ENCODE results near the gene WDR64. TPM values are rescaled to one million over a fixed set of nuclear protein-coding genes. Genes with fewer than 3 reads are reported as not detected.

WDR64 gene
- total and polyA plus RNA-seq, 4 donors: 0.02 to 0.70 (median 0.17) TPM

DNA sequence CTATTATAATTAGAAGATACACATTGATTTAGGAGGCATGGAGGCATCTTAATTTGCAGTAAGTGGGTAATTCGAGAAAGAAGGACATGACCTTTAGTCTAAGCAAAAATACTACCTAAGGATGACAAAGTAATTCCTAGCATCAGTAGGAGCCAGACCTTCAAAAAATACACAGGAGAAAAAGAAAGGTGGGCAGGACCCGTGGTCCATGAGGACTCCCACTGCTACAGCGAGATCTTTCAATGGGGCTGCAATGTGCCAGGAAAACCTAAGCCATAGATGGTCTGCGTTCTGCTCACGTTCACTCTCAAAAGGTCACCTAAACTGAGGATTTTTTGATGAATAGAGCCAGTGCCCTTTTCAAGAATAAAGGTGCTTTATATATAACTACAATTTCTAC lies 185.3 kb downstream of the WDR64 start:
- TF ChIP-seq, protein P1, sequence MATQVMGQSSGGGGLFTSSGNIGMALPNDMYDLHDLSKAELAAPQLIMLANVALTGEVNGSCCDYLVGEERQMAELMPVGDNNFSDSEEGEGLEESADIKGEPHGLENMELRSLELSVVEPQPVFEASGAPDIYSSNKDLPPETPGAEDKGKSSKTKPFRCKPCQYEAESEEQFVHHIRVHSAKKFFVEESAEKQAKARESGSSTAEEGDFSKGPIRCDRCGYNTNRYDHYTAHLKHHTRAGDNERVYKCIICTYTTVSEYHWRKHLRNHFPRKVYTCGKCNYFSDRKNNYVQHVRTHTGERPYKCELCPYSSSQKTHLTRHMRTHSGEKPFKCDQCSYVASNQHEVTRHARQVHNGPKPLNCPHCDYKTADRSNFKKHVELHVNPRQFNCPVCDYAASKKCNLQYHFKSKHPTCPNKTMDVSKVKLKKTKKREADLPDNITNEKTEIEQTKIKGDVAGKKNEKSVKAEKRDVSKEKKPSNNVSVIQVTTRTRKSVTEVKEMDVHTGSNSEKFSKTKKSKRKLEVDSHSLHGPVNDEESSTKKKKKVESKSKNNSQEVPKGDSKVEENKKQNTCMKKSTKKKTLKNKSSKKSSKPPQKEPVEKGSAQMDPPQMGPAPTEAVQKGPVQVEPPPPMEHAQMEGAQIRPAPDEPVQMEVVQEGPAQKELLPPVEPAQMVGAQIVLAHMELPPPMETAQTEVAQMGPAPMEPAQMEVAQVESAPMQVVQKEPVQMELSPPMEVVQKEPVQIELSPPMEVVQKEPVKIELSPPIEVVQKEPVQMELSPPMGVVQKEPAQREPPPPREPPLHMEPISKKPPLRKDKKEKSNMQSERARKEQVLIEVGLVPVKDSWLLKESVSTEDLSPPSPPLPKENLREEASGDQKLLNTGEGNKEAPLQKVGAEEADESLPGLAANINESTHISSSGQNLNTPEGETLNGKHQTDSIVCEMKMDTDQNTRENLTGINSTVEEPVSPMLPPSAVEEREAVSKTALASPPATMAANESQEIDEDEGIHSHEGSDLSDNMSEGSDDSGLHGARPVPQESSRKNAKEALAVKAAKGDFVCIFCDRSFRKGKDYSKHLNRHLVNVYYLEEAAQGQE (IDR thresholded peaks at IDR 0.05): no peak
- TF ChIP-seq SP1 (IDR thresholded peaks at IDR 0.05) (no peak), FOXA2 (IDR thresholded peaks at IDR 0.05) (no peak), NR2F2 (IDR thresholded peaks at IDR 0.05) (no peak), FOXA1 (IDR thresholded peaks at IDR 0.05) (no peak), HNF4A (conservative IDR thresholded peaks at IDR 0.05) (no peak), RXRA (IDR thresholded peaks at IDR 0.05) (no peak)
- H3K4me1 ChIP-seq (ENCODE audit: control insufficient read depth in 4 of 4, insufficient read depth in 4 of 4, low read length in 3 of 4): no peaks in the 10 kb centered on the region
- 86% methylated on average over 5 of the region's 5 CpGs for WGBS
- H3K27me3 ChIP-seq (ENCODE audit: control insufficient read depth in 4 of 4, insufficient read depth in 4 of 4, low read length in 3 of 4): no peaks in the 10 kb centered on the region
- H3K9ac ChIP-seq (ENCODE audit: low read depth in 1 of 2, low read length in 2 of 2): no peak overlapping the region
- H3K36me3 ChIP-seq (ENCODE audit: control insufficient read depth in 4 of 4, insufficient read depth in 3 of 4, low read depth in 1 of 4, low read length in 3 of 4): no peaks in the 10 kb centered on the region
- H3K4me3 ChIP-seq (ENCODE audit: low read depth in 1 of 3, low read length in 3 of 3): no peak overlapping the region
- no peaks in the 10 kb centered on the region for H3K9me3 ChIP-seq (ENCODE audit: control insufficient read depth in 4 of 4, low read length in 3 of 4)
- H3K27ac ChIP-seq (ENCODE audit: low read depth in 1 of 2, low read length in 2 of 2): no peak overlapping the region
- no peak for DNase-seq (ENCODE audit: low spot score)

- H3K9me3 ChIP-seq (ENCODE audit: control insufficient read depth in 4 of 4, low read length in 3 of 4): no peaks in the 10 kb centered on the region
- whole genome bisulfite sequencing: 92% methylated on average over 4 of the region's 4 CpGs
- H3K4me3 ChIP-seq (ENCODE audit: low read depth in 1 of 3, low read length in 3 of 3): no peak overlapping the region
- no peak for TF ChIP-seq TAF1 (conservative IDR thresholded peaks at IDR 0.05)
- no peak for TF ChIP-seq RXRA (IDR thresholded peaks at IDR 0.05)
- TF ChIP-seq, protein P2, sequence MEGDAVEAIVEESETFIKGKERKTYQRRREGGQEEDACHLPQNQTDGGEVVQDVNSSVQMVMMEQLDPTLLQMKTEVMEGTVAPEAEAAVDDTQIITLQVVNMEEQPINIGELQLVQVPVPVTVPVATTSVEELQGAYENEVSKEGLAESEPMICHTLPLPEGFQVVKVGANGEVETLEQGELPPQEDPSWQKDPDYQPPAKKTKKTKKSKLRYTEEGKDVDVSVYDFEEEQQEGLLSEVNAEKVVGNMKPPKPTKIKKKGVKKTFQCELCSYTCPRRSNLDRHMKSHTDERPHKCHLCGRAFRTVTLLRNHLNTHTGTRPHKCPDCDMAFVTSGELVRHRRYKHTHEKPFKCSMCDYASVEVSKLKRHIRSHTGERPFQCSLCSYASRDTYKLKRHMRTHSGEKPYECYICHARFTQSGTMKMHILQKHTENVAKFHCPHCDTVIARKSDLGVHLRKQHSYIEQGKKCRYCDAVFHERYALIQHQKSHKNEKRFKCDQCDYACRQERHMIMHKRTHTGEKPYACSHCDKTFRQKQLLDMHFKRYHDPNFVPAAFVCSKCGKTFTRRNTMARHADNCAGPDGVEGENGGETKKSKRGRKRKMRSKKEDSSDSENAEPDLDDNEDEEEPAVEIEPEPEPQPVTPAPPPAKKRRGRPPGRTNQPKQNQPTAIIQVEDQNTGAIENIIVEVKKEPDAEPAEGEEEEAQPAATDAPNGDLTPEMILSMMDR (IDR thresholded peaks at IDR 0.05; ENCODE audit: low read depth, low read length, missing input control): no peak
- TF ChIP-seq NR2F2 (IDR thresholded peaks at IDR 0.05): no peak
- TF ChIP-seq ZBTB33 (IDR thresholded peaks at IDR 0.05): no peak
- no peak for TF ChIP-seq EGR1 (IDR thresholded peaks at IDR 0.05; ENCODE audit: low read depth in 2 of 2)
- no peak for TF ChIP-seq JUND (IDR thresholded peaks at IDR 0.05)
- TF ChIP-seq FOXA1 (IDR thresholded peaks at IDR 0.05): no peak
- TF ChIP-seq RAD21 (IDR thresholded peaks at IDR 0.05): no peak
- TF ChIP-seq SP1 (IDR thresholded peaks at IDR 0.05): no peak
- no peak for TF ChIP-seq ATF3 (IDR thresholded peaks at IDR 0.05)
- no peak for TF ChIP-seq HNF4A (conservative IDR thresholded peaks at IDR 0.05)
- TF ChIP-seq YY1 (IDR thresholded peaks at IDR 0.05): no peak
- TF ChIP-seq, protein P1 (IDR thresholded peaks at IDR 0.05): no peak
- no peak for TF ChIP-seq FOXA2 (IDR thresholded peaks at IDR 0.05)
- no peak overlapping the region for H3K9ac ChIP-seq (ENCODE audit: low read depth in 1 of 2, low read length in 2 of 2)
- H3K36me3 ChIP-seq (ENCODE audit: control insufficient read depth in 4 of 4, insufficient read depth in 3 of 4, low read depth in 1 of 4, low read length in 3 of 4): no peaks in the 10 kb centered on the region
- no peak for DNase-seq (ENCODE audit: low spot score)
- H3K4me1 ChIP-seq (ENCODE audit: control insufficient read depth in 4 of 4, insufficient read depth in 4 of 4, low read length in 3 of 4): no peaks in the 10 kb centered on the region
- no peak overlapping the region for H3K27ac ChIP-seq (ENCODE audit: low read depth in 1 of 2, low read length in 2 of 2)
- H3K27me3 ChIP-seq (ENCODE audit: control insufficient read depth in 4 of 4, insufficient read depth in 4 of 4, low read length in 3 of 4): no peaks in the 10 kb centered on the region
These were observed 185.8 kb downstream of the WDR64 start for GRCh38 chr1:241837901-241838300.

Measured in liver (tissue), 9 donors.